HG03060 (cell line): Measurements from ENCODE around the gene NTN1.

Experiments used
- ATAC-seq: cut with Tn5 transposase; IDR thresholded peaks from one replicate; pipeline ENCODE4 v1.9.1; 2021; ENCODE audit warnings: low read depth, moderate number of reproducible peaks; ENCODE audit not compliant: unreplicated experiment

Gene NTN1

DNA sequence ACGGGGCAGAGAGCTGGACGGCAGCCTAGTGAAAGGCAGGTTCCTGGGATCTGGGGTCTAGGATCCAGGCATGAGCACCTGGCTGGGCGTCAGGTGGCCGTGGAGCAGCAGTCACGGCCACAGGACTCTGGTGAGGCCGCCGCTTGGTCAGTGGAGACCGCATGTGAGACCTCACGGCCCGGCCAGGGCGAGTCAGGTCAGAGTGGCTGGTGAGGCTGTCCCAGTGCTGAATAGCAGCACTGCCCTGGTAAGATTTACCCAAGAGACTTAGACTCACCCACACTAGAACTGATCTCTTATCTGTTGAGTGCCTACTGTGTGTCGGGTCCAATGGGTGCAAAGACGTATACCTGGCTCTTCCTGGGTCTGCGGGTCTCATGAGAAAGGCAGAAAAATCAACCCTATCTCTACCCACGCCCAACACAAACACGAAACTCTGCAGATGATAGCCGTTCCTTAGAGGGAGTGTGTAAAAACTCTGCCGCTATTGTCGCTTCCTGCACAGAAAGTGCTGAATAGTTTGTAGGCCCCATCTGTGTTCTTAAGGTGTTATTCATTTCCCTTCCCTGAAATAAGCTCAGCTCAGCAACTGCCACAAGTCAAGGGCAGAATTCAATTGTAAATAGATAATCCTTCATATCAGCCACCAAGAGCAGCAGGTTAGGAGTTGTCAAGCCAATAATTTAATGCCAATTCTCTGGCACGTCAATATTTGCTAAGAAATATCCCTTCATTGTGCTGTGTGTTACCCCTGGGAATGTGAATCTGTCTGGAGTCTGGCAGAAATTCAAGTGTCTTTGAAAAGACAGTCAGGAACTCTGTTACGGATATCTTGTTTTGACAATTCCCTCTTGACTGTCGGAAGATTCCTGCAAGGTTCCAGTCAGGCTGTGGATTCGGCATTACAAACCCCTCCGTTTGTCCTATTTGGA is 240.0 kb downstream of the NTN1 start:
- no peak for ATAC-seq

DNA sequence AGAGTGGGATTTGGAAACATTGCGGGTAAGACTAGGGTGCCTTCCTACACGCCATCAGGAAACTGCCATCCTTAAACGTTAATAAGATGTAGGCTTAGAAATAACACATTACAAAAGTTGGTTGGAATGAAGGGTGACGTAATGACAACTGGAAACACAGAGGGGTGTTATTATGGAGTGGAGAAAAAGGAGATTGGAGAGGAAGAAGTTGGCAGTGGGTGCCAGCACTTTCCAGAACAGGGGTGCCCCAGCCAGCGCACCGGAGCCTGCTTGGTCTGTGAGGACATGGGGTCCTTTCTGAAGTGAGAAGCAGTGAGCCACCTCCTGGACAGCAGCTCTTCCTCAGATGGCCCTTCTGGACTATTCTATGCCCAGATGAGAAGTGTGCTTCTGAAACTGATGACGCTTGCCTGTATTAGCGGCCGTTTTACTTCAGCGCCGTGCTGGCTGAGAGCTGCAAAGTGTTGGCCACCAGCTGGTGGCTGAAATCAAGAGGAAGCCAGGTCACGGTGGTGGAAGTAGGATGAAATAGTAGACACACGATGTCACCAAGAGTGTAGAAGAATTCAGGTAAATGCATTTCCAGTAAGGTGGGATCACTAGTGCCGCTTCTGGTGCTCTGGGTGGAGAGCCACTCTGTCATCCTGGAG is 244.8 kb downstream of the NTN1 start:
- ATAC-seq = no peak

- no peak for ATAC-seq
Observed at GRCh38 chr17:9266697-9267117, 245.4 kb downstream of the NTN1 start.

- ATAC-seq = no peak
Observed at GRCh38 chr17:9268546-9268945, 247.2 kb downstream of the NTN1 start.

- no peak for ATAC-seq
Observed at GRCh38 chr17:9269350-9270035, 248.2 kb downstream of the NTN1 start.

- no peak for ATAC-seq
Observed at GRCh38 chr17:9270921-9271320, 249.6 kb downstream of the NTN1 start.

DNA sequence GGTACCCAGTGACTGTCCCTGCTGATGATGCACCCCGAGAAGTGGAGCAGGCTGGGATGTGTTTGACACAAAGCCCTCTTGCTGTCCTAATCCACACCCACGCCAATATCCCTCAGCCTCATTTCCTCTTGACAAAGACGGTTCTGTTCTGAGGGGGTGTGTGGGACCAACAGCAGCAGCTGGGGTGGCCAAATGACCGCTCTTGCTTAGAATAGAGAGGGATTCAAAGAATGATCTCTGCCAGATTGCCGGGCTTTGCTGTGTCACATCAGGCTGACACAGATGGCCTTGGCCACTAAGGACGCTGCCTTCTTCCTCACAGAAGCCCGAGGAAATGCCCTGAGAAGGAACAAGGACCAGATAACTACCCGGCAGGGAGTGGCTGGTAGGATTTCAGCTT is 250.7 kb downstream of the NTN1 start:
- no peak for ATAC-seq

DNA sequence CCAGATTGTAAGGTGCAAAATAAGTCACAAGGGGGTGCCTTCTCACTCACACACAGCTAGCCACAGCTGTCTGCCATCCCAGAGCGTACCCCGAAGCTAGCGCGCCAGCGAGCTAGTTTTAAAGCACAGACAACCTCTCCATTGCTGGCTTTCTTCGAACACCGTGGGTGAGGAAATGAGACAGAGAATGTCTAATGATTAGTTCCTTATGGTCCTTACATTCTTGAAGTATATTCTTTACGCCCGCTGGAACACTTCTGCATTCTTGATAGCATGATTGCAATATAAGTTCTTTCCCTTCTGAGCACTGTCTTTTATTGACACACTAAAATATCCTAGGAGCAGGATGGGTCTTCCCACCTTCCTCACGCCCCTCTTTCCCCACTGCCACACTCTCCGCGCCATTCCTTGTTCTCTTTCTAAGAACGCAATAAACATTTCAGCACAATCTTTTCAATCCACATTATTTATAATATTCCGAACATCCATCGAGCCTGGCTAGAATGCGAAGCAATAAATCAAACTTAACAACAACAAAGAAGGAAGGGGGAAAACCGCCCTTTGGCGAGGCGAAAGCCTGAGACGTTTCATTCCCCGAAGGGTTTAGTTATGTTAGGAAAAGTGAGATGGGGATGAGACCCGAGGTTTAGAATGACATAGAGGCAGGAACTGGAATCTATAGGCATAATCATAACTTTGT is 251.3 kb downstream of the NTN1 start:
- no peak for ATAC-seq

DNA sequence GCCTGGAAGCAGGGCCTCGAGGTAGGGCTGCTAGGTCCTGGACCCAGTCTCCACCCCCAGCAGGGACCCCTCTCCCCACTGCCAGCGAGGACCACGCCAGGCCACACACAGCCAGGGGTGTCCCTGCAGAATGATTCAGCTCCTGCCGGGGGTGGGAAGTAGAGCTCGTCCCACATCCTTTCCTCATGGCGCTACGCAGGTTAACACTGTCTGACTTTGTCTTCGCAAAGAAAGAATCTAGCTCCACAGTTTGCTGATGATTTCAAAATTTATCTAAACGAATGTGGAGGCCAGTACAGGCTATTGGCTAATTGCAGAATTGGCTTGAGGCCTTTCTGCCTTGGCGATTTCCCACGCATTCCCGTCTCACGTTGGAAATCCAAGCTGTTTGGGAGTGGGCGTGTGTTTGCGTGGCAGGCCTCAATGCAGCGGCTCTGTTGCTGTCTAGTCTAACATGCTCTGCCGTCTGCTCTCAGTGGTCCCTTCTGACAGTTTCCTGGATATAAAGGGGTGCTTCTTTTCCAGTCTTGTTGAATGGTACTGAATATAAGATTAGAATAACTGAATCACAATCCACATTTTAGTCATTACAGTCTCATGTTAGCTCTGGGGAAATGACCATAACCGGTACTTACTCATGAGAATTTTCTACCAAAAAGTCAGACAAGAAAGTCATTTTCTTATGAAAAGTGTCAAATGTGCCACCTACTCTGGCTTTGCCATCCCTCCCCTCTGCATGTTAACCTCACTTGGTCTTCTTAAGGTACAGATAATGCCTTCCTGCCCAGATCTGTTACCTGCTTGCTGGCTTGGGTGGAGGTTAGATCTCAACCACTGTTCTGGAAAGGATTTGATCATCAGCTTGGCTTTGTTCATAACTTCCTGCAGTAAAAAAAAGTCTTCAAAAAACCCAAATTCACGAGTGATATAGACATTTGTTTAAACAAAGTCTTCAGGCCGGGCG is 252.4 kb downstream of the NTN1 start:
- ATAC-seq = no peak

DNA sequence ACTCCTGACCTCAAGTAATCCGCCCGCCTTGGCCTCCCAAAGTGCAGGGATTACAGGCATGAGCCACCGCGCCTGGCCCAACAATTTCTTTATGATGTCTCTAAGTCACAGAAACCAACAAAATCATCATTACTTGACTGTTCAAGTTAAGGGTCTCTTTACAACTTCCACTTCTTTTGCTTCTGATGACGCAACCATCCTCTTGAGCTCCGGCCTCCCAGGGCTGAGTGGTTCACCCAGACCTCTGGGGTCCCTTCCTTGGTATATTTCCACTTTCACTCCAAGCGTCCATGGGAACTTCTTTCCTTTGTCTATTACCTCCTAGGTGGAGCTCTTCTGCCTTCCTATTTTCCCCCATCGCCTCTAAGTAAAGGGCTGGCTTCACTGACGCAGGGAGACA is 253.7 kb downstream of the NTN1 start:
- no peak for ATAC-seq

DNA sequence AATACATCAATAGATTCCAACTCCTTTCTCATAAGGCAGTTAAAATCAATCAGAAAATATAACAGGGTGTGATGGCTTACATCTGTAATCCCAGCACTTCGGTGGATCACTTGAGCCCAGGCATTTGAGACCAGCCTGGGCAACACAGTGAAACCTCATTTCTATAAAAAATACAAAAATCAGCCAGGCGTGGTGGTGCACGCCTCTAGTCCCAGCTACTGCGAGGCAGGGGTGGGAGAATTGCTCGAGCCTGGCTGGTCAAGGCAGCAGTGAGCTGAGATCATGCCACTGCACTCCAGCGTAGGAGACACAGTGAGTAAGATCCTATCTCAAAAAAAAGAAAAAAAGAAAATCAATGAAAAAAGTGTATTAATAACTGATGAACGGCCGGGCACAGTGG is 258.6 kb downstream of the NTN1 start:
- ATAC-seq = no peak

DNA sequence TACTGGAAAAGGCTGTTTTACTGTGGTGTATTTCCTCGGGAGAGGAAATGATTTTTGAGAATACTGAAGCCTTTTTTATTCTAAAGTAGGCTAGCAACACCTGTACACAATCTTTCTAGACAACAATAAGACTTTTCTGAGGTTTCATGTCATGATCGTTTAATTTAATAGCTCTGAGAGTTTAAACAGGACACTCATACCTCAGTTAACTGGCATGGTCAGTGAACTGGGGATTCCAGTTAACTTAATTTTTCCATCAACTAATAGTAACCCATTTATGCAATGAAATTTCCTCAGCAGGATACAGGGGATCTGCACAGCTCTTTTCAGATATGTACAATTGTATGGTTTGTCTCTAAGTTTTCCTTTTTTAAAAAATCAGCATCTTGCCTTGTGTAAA is 262.6 kb downstream of the NTN1 start:
- no peak for ATAC-seq

DNA sequence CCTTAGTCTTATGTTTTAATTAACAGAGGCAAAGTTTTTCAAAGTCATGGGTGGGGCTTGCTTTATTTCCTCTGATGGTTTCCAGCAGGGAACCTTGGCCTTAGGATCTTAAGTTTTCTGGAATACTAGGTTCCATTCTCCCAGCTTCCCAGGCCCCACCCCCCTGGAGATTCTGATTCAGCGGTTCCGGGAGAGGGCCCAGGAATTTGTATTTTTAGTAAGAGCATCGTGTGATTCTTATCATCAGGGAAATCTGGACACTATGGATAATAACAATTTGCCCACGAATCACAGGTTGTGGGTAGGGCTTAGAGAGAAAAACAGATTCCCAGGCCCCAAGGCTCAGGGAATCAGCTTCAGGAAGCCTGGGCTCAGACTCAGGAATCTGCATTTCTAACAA is 263.6 kb downstream of the NTN1 start:
- ATAC-seq = no peak

DNA sequence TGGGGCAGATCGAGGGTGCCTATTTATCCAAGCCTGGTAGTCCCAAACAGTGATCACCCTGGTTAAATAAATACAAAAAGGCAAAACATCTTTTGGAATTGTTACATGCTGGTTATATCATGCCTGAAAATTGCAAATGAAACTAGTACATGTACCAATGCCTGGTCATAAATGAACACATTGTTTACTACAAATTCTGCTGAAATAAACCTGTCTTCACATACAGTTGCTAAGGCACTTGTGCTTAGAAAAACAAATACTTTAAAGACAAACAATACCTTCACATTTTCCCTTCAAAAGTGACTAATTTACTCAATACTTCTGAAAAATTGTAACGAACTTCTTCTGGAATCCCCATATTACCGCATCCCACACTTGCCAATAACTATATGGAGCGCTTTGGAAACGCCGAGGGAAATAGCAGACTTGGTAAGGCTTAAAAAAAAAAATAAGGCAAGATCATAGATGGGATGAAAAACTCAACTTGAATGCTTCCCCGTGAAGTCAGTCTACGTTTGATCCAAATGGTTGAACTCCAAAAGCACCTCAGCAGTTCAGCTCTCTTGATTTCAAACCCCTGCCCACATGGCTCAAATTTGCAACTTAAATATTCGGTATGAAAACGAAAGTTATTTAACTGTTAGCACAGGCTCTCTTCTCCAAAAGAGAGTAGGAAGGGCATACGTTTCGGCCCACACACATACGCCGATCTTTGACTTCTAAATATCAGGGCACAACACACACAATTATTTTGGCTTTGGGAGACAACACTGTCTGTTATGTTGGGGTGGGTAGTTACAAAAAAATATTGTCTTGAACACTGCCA is 264.5 kb downstream of the NTN1 start:
- ATAC-seq = no peak

DNA sequence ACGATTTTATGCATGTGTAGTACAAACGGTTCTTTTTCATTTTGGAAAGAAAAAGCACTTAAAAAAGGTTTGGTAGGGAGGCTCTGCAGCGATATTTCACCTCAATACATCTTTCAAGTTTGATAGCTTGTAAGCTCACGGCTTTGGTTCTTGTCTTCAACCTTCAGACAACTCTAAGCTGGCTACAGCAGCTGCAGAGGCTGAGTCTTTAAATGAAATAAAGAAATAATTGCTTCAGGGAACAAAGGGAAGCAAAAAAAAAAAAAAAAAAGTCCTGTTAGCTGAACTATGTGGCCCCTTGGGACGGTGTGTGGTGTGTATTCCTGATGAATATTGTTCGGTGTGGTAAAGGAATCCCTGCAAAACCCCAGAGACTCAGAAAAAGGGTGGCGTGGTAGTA is 265.1 kb downstream of the NTN1 start:
- no peak for ATAC-seq

DNA sequence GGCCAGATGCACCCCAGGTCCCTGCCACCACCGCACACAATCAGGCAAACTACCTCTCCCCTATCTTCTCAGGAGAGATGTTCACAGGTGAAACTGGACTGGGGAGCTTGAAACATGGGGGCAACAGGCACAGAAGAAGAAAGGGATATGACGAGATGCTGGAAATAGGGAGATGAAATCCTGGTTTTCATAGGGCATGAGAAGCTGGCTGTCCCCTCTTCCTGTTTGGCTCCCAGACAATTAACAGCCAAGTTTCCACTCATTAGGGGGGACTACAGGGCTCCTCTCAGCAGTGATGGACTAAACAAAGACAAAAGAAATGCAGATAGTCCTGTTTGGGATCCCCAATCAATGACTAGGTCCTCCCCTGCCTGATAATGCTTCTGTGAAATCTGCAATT is 266.0 kb downstream of the NTN1 start:
- ATAC-seq = no peak

- no peak for ATAC-seq
Observed at GRCh38 chr17:9290226-9290613, 268.9 kb downstream of the NTN1 start.

GRCh38 chr17:9291912-9292560 is 270.7 kb downstream of the NTN1 start:
- no peak for ATAC-seq
